ENCODE results near the gene PLCB2.

PLCB2 gene

DNA sequence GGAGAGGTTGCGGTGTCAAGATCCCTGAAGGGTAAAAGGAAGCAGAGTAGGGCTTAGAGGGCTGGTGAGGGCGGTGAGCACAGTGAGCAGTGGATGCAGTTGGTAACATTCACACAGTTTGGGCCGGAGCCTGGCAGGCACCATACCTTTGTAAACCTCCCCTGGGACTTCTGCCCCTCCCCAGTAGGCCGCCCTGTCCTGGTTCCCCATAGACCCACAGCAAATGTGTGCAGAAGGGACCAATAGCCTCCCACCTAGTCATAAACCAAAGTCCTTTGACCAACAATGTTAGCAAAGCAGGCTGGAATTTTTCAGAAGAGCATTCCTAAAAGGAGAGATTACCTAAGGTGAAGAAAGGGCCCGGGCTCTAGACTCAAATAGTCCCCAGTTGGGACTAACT is 41.4 kb upstream of the PLCB2 start:
- no peak overlapping the region for H3K4me3 ChIP-seq
- TF ChIP-seq FOXP2 (optimal IDR thresholded peaks at IDR 0.05; ENCODE audit: control extremely low read depth, extremely low read length, insufficient read depth), result no peak
- TF ChIP-seq EZH2 (IDR thresholded peaks at IDR 0.05), result no peak
- TF ChIP-seq POLR2AphosphoS5 (IDR thresholded peaks at IDR 0.05; ENCODE audit: borderline replicate concordance, low read depth, low read length), result no peak
- no peaks in the 10 kb centered on the region for H3K9me3 ChIP-seq (ENCODE audit: low read depth, low read length)
- H3K9ac ChIP-seq (ENCODE audit: insufficient read length), result no peak overlapping the region
- H3K27ac ChIP-seq, result no peak overlapping the region
- DNase-seq (ENCODE audit: low read depth, low spot score), result no peak
- no peaks in the 10 kb centered on the region for H3K36me3 ChIP-seq (ENCODE audit: insufficient read depth, low read length)

DNA sequence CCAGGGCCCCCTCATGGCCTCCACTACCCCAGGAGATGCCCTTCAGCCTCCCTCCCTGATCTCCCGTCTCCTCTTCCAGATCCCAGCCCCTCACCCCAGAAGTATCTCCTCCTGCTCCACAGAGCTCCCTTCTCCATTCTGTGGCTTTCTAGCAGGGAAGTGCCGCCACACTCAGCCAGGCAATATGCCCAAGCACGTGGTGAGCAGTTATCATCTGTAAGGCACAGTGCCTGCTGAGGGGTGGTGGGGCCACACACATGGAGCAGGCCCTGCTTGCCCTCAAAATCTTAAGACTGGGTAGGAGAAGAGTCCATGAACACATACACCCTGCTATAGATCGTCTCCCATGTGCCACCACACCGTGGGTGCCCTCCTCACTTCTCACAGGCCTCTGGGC is 40.7 kb upstream of the PLCB2 start:
- DNase-seq (ENCODE audit: low read depth, low spot score), result no peak
- no peak for TF ChIP-seq FOXP2 (optimal IDR thresholded peaks at IDR 0.05; ENCODE audit: control extremely low read depth, extremely low read length, insufficient read depth)
- no peak for TF ChIP-seq EZH2 (IDR thresholded peaks at IDR 0.05)
- TF ChIP-seq POLR2AphosphoS5 (IDR thresholded peaks at IDR 0.05; ENCODE audit: borderline replicate concordance, low read depth, low read length), result no peak
- no peaks in the 10 kb centered on the region for H3K9me3 ChIP-seq (ENCODE audit: low read depth, low read length)
- H3K27ac ChIP-seq, result no peak overlapping the region
- no peaks in the 10 kb centered on the region for H3K36me3 ChIP-seq (ENCODE audit: insufficient read depth, low read length)
- no peak overlapping the region for H3K9ac ChIP-seq (ENCODE audit: insufficient read length)
- no peak overlapping the region for H3K4me3 ChIP-seq

DNA sequence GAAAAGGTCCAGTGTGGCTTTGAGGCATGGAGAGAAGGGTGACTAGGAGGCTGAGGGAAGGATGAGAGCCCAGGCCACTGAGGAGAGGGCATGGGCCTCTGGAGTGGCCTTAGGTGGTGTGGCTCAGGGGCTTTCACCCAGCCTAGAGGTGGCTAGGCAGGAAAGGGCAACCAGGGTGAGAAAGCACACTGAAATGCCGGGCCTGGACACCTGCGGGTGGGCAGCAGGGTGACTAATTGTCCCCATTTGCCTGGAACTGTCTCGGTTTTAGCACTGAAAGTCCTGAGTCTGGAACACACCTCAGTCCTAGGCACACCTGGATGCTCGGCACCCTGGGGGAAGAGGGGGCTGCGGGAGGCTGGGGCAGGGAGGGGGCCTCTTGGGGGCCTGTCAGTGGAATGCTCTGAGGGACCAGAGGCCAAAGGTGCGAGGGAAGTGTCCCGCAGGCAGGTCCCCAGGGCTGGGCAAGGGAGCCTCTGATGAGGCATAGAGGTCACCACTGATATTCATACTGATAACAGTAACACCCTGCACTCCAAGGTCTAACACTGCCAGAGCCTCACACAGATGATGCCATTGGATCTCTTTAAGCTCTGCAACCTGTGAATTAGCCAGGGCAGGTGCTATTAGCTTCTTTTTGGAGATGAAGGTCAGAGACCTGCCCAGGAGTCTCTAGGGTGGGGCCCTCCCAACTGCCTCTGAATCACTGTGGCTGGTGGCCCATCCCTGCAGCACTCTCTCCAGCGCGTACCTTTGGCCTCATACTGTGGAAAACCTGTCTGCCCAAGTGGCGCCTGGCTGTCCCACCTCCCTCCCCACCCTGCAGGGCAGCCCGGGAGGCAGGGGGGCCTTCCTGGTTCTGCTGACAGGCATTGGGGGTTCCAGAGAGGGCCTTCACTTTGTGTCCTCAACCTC is 40.1 kb upstream of the PLCB2 start:
- no peak for DNase-seq (ENCODE audit: low read depth, low spot score)
- Histone ChIP-seq H3K36me3 (ENCODE audit: insufficient read depth, low read length) (no peaks in the 10 kb centered on the region), H3K4me3 (no peak overlapping the region), H3K27ac (no peak overlapping the region), H3K9me3 (ENCODE audit: low read depth, low read length) (no peaks in the 10 kb centered on the region), H3K9ac (ENCODE audit: insufficient read length) (no peak overlapping the region)
- TF ChIP-seq POLR2AphosphoS5 (IDR thresholded peaks at IDR 0.05; ENCODE audit: borderline replicate concordance, low read depth, low read length) (no peak), FOXP2 (optimal IDR thresholded peaks at IDR 0.05; ENCODE audit: control extremely low read depth, extremely low read length, insufficient read depth) (no peak), EZH2 (IDR thresholded peaks at IDR 0.05) (no peak)

DNA sequence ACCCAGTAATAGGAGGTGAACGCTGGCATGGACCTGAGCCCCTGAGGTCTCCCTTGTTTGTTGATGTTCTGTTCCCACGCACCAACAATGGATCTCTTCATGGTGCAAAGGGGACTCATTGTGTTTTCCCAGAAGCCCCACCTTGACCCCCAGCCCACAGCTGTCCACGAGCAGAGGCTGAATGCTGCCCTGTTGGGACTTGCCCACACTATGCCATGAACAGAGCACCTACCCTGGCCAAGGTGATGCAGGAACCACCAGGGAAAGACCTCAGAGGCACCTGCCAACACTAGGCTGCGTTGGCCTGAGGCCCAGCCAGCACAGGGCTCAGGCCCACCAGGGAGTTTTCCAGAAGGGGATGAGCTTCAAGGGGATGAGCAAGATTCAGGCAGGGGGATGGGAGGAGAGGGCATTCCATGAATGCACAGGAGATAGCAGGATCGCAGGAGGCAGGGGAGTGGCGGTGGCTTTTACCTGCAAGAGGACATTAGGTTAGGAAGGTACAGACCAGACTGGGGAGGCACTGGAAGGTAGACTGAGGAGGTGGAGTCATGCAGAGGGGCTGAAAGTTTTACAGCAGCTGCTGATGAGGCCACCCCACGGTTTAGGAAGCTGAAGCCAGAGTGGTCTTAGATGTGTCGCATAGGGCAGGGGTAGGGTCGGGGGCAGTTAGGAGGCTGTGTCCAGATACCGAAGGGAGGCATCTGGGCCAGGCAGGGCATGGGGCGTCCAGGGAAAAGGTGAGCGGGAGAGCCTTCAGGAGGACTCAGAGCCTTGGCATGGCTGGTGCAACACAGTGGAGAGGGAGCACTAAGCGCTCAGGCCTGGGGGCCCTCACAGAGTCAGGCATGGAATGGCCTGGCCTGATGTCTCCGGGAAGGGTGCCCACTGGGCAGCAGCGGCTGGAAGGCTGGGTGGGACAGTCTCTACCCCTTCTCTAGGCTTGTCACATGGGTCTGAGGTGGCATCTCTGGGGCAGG is 39.1 kb upstream of the PLCB2 start:
- no peak overlapping the region for H3K27ac ChIP-seq
- no peak overlapping the region for H3K9ac ChIP-seq (ENCODE audit: insufficient read length)
- no peaks in the 10 kb centered on the region for H3K9me3 ChIP-seq (ENCODE audit: low read depth, low read length)
- TF ChIP-seq FOXP2 (optimal IDR thresholded peaks at IDR 0.05; ENCODE audit: control extremely low read depth, extremely low read length, insufficient read depth) (no peak), POLR2AphosphoS5 (IDR thresholded peaks at IDR 0.05; ENCODE audit: borderline replicate concordance, low read depth, low read length) (no peak), EZH2 (IDR thresholded peaks at IDR 0.05) (no peak)
- H3K36me3 ChIP-seq (ENCODE audit: insufficient read depth, low read length), result no peaks in the 10 kb centered on the region
- no peak for DNase-seq (ENCODE audit: low read depth, low spot score)
- H3K4me3 ChIP-seq, result no peak overlapping the region

GRCh38 chr15:40345867-40346578 is 38.3 kb upstream of the PLCB2 start:
- TF ChIP-seq FOXP2 (optimal IDR thresholded peaks at IDR 0.05; ENCODE audit: control extremely low read depth, extremely low read length, insufficient read depth) (no peak), POLR2AphosphoS5 (IDR thresholded peaks at IDR 0.05; ENCODE audit: borderline replicate concordance, low read depth, low read length) (no peak), EZH2 (IDR thresholded peaks at IDR 0.05) (no peak)
- H3K9me3 ChIP-seq (ENCODE audit: low read depth, low read length), result no peaks in the 10 kb centered on the region
- DNase-seq (ENCODE audit: low read depth, low spot score), result no peak
- no peak overlapping the region for H3K27ac ChIP-seq
- no peaks in the 10 kb centered on the region for H3K36me3 ChIP-seq (ENCODE audit: insufficient read depth, low read length)
- H3K4me3 ChIP-seq, result no peak overlapping the region
- H3K9ac ChIP-seq (ENCODE audit: insufficient read length), result no peak overlapping the region

DNA sequence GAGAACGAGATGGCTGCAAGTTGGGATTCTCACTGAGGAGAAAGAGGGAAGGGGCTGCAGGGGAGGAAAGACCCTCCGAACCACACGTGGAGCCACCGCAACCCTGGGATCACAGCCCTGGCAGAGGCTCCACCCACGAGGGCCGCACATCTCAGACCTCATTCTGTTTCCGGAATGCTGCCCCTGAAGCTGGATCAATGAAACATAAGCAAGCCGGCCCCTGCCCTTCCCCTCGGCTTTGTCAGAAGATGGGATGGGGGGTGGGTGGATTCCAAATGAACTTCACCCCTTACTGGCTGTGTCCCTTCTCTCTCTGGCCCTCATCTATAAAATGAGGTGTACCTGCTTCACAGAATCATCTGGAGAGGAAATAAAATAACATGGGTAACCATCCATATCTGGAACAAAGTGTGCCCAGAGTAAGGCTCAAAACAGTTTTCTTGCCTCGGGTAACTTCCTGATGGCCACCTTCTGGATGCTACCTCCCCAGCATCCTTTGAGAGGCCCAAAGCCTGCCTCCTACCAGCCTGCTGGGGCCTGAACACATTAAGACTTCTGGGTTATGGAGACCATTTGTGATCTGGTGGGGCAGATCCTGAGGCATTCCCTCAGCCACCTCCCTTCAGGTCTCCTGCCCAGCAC is 37.6 kb upstream of the PLCB2 start:
- no peak overlapping the region for H3K4me3 ChIP-seq
- no peaks in the 10 kb centered on the region for H3K36me3 ChIP-seq (ENCODE audit: insufficient read depth, low read length)
- no peak for DNase-seq (ENCODE audit: low read depth, low spot score)
- TF ChIP-seq FOXP2 (optimal IDR thresholded peaks at IDR 0.05; ENCODE audit: control extremely low read depth, extremely low read length, insufficient read depth) (no peak), POLR2AphosphoS5 (IDR thresholded peaks at IDR 0.05; ENCODE audit: borderline replicate concordance, low read depth, low read length) (no peak), EZH2 (IDR thresholded peaks at IDR 0.05) (no peak)
- H3K9ac ChIP-seq (ENCODE audit: insufficient read length), result no peak overlapping the region
- H3K27ac ChIP-seq, result no peak overlapping the region
- H3K9me3 ChIP-seq (ENCODE audit: low read depth, low read length), result no peaks in the 10 kb centered on the region

- no peaks in the 10 kb centered on the region for H3K9me3 ChIP-seq (ENCODE audit: low read depth, low read length)
- H3K4me3 ChIP-seq, result no peak overlapping the region
- no peak for DNase-seq (ENCODE audit: low read depth, low spot score)
- H3K27ac ChIP-seq, result no peak overlapping the region
- no peak overlapping the region for H3K9ac ChIP-seq (ENCODE audit: insufficient read length)
- TF ChIP-seq EZH2 (IDR thresholded peaks at IDR 0.05) (no peak), FOXP2 (optimal IDR thresholded peaks at IDR 0.05; ENCODE audit: control extremely low read depth, extremely low read length, insufficient read depth) (no peak), POLR2AphosphoS5 (IDR thresholded peaks at IDR 0.05; ENCODE audit: borderline replicate concordance, low read depth, low read length) (no peak)
- H3K36me3 ChIP-seq (ENCODE audit: insufficient read depth, low read length), result no peaks in the 10 kb centered on the region
Observed at GRCh38 chr15:40344631-40345120, 36.9 kb upstream of the PLCB2 start.
